IPS-20b (cell line): ENCODE measurements around the gene CUL3.

Experiments used
- H3K27ac ChIP-seq: one replicate; pipeline ENCODE4 v1.5.1; 2013; ENCODE audit warnings: low read length
- H3K27me3 ChIP-seq: 2 replicates; pipeline ENCODE4 v1.6.1; 2013; ENCODE audit warnings: mild to moderate bottlenecking, low read length, inconsistent platforms; ENCODE audit not compliant: insufficient read depth
- H3K36me3 ChIP-seq: 2 replicates; pipeline ENCODE4 v1.6.1; 2013; ENCODE audit warnings: low read depth, mild to moderate bottlenecking, inconsistent platforms, low read length, moderate library complexity; ENCODE audit not compliant: insufficient read depth
- H3K4me1 ChIP-seq: 2 replicates; pipeline ENCODE4 v1.6.1; 2013; ENCODE audit warnings: mild to moderate bottlenecking, control low read depth, inconsistent platforms, low read length, moderate library complexity; ENCODE audit not compliant: insufficient read depth
- H3K4me3 ChIP-seq: 2 replicates; pipeline ENCODE4 v1.5.1; 2013; ENCODE audit warnings: mild to moderate bottlenecking, low read length, inconsistent platforms
- H3K9ac ChIP-seq: 2 replicates; pipeline ENCODE4 v1.6.1; 2013; ENCODE audit warnings: low read depth, mild to moderate bottlenecking, inconsistent platforms, low read length, moderate library complexity
- H3K9me3 ChIP-seq: 2 replicates; pipeline ENCODE4 v1.6.1; 2013; ENCODE audit warnings: mild to moderate bottlenecking, low read depth, low read length, inconsistent platforms; ENCODE audit not compliant: insufficient read depth

Gene CUL3

DNA sequence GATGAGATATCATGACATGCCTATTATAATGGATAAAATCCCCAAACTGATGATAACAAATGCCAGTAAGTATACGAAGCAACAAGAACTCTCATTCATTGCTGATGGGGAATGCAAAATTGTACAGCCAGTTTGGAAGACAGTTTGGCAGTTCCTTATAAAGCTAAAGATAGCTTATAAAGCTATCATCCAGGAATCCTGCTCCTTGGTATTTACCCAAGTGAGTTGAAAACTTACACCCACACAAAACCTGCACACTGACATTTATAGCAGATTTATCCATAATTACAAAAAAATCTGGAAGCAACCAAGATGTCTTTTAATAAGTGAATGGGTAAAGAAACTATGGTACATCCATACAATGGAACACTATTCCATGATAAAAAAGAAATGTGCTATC, 123.8 kb downstream of the CUL3 start:
- Histone ChIP-seq H3K9me3 (no peaks in the 10 kb centered on the region; the same call in 1 of the 2 replicates), H3K27ac (no peak overlapping the region), H3K4me1 (peaks cover 4% of the 10 kb centered on the region; the same call in 1 of the 2 replicates), H3K4me3 (no peak overlapping the region), H3K27me3 (no peaks in the 10 kb centered on the region), H3K9ac (no peak overlapping the region), H3K36me3 (no peaks in the 10 kb centered on the region)

DNA sequence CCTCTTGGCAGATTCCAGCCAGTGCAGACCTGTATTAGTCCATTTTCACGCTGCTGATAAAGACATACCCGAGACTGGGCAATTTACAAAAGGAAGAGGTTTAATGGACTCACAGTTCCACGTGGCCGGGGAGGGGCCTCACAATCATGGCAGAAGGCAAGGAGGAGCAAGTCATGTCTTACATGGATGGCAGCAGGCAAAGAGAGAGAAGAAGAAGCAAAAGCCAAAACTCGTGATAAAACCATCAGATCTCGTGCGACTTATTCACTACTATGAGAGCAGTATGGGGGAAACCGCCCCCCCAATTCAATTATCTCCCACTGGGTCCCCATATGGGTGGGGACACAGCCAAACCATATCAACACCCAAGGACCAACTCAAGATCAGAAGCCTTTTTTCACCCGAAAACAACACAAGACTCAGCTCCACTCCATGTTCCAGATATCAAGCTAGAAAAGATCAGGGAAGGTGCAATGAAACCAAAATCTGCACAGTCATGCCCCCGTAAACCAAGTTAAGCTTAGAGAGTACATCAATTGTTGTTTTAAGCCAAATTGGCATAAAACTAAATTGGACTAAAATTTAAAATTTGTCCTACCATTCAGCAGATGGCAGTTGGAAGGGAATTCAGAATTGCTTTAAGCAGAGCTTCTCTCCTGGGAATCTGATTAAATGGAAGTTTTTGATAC, 127.6 kb downstream of the CUL3 start:
- no peaks in the 10 kb centered on the region for H3K4me1 ChIP-seq
- no peaks in the 10 kb centered on the region for H3K27me3 ChIP-seq
- H3K9me3 ChIP-seq = no peaks in the 10 kb centered on the region; the same call in 1 of the 2 replicates
- no peaks in the 10 kb centered on the region for H3K36me3 ChIP-seq
- no peak overlapping the region for H3K27ac ChIP-seq
- H3K9ac ChIP-seq = no peak overlapping the region
- no peak overlapping the region for H3K4me3 ChIP-seq

DNA sequence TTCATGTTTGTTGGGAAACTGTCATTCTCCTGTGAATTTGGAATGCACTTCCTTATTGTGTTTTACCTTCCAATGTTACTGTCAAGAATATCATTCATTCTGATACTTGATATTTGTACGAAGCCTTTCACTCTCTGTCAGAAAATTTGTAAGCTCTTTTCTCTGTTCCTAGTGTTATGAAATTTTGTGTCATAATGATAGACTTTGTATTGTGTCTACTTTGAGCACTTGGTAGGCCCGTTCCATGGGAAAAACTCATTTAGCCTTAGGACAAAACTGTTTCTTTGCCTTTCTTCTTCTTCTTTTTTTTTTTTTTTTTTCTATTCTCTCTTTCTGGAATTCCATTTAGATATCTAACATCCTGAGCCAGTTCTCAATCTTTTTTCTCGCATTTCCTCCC, 131.3 kb downstream of the CUL3 start:
- H3K27me3 ChIP-seq = no peaks in the 10 kb centered on the region

DNA sequence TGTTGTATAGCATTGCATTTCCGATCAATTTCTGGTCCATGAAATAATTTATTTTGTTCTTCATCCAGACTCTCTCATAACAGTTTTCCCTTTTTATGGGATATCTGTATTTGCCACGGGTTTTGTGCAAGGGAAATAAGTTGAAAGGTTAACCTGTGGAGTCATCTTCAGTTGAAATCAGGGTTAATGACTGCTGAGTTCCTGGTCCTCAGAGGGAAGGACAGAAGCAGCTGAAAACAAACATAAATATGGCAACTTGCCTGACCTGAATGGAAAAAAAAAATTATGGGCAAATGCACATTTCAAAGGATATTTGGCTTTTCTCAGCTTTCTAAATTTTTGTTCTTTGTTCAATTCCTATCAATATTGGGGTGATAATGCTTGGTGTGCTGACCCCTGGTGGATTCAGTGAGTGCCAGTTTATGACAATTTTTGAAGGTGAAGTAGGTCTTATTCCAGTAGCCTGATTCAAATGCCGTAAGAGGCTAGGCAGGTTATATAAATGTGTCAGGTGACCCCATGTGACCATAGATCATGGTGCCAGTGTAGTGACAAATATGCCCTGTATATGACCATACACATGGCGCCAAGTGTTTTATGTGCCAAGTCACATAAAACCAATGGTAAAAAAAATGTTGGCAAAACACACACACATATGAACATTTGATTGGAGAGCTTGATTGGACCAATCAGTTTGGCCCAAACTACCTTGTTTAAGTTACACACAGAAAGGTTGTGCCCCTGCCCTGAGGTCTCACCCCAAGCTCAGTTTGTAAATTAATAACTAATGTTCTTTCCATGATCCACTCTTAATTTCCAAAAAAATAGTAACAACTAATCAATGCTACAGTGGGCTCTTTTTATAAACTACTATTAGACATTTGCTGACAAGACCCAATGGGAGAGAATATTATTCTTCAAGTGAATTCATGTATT, 135.7 kb downstream of the CUL3 start:
- H3K36me3 ChIP-seq = no peaks in the 10 kb centered on the region
- H3K4me1 ChIP-seq = no peaks in the 10 kb centered on the region
- H3K4me3 ChIP-seq = no peak overlapping the region
- no peak overlapping the region for H3K9ac ChIP-seq
- H3K27ac ChIP-seq = no peak overlapping the region
- no peaks in the 10 kb centered on the region for H3K27me3 ChIP-seq
- no peaks in the 10 kb centered on the region for H3K9me3 ChIP-seq

More for the DNA sequence above, 131.3 kb downstream of the CUL3 start:
- H3K9me3 ChIP-seq = no peaks in the 10 kb centered on the region; the same call in 1 of the 2 replicates
- no peak overlapping the region for H3K9ac ChIP-seq
- H3K36me3 ChIP-seq = no peaks in the 10 kb centered on the region
- no peaks in the 10 kb centered on the region for H3K4me1 ChIP-seq
- no peak overlapping the region for H3K27ac ChIP-seq
- no peak overlapping the region for H3K4me3 ChIP-seq

DNA sequence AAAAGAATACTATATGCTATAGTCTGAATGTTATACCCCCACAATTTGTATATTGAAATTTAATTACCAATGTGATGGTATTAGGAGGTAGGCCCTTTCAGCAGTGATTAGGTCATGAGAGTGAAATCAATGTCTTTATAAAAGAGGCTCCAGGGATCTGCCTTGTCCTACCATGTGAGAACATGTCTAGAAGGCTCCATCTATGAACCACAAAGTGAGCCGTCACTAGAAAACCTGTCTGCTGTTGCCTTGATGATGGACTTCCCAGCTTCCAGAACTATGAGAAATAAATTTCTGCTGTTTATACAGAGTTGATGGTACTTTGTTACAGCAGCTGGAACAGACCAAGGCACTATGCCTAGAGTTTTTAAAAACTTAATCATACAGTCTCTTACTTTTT, 136.9 kb downstream of the CUL3 start:
- no peaks in the 10 kb centered on the region for H3K9me3 ChIP-seq
- no peaks in the 10 kb centered on the region for H3K36me3 ChIP-seq
- no peaks in the 10 kb centered on the region for H3K4me1 ChIP-seq
- H3K27ac ChIP-seq = no peak overlapping the region
- no peaks in the 10 kb centered on the region for H3K27me3 ChIP-seq
- no peak overlapping the region for H3K9ac ChIP-seq
- no peak overlapping the region for H3K4me3 ChIP-seq

DNA sequence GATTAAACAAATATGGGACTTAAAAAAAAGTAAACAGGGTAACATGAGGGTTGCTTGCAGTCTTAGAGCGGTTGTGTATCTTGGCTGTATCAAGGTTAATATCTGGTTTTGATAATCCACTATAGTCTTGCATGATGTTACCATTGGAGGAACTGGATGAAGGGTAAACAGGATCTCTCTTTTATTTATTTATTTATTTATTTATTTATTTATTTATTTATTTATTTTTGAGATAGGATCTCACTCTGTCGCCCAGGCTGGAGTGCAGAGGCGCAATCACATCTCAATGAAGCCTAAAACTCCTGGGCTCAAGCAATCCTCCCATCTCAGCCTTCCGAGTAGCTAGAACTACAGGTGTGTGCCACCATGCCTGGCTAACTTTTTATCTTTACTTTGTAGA, 140.4 kb downstream of the CUL3 start:
- H3K27me3 ChIP-seq = no peaks in the 10 kb centered on the region
- H3K9me3 ChIP-seq = no peaks in the 10 kb centered on the region
- no peak overlapping the region for H3K27ac ChIP-seq
- H3K4me1 ChIP-seq = no peaks in the 10 kb centered on the region
- H3K4me3 ChIP-seq = no peak overlapping the region
- no peak overlapping the region for H3K9ac ChIP-seq
- H3K36me3 ChIP-seq = no peaks in the 10 kb centered on the region

DNA sequence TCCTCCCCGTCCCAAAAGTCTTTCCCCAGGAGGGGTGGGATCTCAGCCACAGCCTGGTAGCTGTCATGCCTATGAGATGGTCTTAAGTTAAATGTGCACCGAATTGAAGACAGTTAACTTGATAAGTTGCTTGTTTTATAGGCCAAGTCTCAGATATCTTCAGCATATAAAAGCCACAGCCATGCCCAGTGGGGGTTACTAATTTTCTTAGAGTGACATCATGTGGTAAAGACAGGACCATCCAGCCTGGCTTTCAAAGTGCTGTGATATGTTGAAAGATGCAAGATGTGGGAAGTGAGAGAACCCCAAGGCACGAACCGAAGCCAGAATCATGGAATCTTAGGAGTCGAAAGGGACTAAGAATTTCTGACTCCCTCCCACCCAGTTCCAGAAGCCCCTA, 141.1 kb downstream of the CUL3 start:
- Histone ChIP-seq H3K27me3 (no peaks in the 10 kb centered on the region), H3K27ac (no peak overlapping the region), H3K9me3 (no peaks in the 10 kb centered on the region), H3K4me3 (no peak overlapping the region), H3K9ac (no peak overlapping the region), H3K36me3 (no peaks in the 10 kb centered on the region), H3K4me1 (no peaks in the 10 kb centered on the region)

DNA sequence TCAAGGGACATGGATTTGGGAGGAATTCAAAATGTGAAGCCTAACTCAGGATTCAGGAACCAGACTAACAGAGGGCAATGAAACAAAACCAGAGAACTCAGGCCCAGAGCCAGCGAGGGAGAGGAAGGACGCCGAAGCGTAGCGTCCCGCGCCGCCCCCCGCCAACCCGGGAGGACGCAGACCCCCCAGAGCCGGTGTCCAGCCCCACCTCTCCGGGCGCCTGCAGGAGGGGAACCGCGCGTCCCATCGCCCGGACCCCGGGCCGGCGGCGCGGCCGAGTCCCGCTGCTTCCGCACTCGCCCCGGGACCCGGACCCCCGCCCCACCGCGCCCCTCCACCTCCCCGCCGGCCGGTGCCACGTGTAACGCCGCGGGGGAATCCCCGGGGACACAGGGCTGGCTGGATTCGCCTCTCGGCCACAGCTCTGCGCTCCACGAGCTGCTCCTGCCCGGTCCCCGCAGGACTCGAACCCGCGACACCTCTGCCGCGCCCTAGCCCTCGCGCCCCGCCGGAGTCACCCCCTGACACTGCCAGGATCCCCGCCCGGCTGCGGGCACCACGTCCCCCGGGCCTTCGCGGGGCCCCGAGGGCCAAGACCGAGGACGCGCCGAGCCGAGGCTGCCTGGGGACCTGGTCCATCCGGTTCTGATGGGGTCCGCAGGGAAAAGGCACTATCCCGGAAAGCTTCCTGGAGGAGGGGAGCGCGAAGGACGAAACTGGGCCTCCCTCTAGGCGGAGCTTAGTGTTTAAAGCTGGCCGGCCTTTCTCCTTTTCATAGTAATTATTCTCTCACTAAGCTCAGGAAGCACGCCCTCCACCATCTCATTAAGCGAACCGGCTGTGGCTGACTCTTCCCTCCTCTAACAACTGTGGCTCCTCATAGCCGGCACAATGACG, 142.8 kb downstream of the CUL3 start:
- no peak overlapping the region for H3K27ac ChIP-seq
- H3K9me3 ChIP-seq = no peaks in the 10 kb centered on the region
- H3K36me3 ChIP-seq = no peaks in the 10 kb centered on the region
- no peaks in the 10 kb centered on the region for H3K4me1 ChIP-seq
- H3K27me3 ChIP-seq = no peaks in the 10 kb centered on the region
- H3K9ac ChIP-seq = no peak overlapping the region
- no peak overlapping the region for H3K4me3 ChIP-seq

DNA sequence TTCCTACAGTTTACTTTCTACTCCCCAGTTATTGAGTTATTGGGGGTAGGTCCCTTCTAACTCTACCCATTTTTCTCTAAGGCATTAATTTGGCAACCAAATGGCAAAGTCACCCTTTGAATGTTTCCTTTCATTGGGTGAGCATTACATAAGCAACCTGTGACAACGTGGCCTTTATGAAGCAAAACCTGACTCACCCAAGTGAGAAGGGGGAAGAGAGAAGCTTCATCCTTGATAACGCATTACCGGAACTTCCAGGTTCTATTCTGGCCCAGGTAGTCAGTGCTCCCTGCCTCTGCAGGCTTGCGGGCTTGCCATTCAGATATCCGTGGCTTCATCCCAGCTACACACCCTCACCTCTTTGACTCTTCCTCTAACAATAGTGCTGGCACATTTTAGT, 144.2 kb downstream of the CUL3 start:
- Histone ChIP-seq H3K36me3 (no peaks in the 10 kb centered on the region), H3K27ac (no peak overlapping the region), H3K9ac (no peak overlapping the region), H3K27me3 (no peaks in the 10 kb centered on the region), H3K4me3 (no peak overlapping the region), H3K9me3 (no peaks in the 10 kb centered on the region), H3K4me1 (no peaks in the 10 kb centered on the region)

DNA sequence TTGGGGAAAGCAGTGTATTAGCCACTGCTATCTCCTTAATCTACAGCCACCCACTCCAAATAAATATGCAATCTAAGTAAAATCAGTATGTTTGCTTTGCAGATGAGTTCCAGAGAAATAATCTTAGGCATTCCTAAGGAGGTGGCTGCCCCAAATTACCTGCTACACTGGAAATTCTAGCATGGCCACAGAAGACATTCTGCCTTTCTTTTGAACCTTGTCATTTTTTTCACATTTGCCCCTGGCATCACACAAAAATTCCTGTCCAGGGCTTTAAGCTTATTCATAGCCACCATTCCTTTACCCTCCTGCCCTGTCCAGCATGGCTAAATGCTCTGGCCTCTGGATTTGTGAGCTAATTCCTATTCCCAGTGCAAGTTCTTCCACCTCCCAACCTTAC, 146.4 kb downstream of the CUL3 start:
- Histone ChIP-seq H3K4me3 (no peak overlapping the region), H3K9ac (no peak overlapping the region), H3K4me1 (peaks cover 8% of the 10 kb centered on the region; the same call in 1 of the 2 replicates), H3K36me3 (no peaks in the 10 kb centered on the region), H3K9me3 (no peaks in the 10 kb centered on the region), H3K27me3 (no peaks in the 10 kb centered on the region), H3K27ac (no peak overlapping the region)

DNA sequence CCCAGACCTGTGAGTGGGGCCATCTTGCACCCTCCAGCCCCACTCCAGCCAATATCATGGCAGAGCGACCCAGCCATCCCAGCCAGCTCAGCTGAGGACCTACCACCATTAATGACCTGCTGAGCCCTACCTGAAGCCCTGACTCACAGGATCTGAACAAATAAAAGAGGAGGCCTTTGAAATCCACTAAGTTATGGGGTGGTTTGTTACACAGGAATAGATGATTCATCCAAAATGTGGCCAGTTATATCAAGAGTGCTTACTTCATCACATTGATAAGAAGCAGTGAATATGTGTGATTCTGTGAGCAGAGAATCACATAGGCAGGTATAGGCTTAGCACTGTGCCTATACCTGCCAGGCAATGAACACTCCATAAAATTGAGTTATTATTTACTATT, 148.5 kb downstream of the CUL3 start:
- H3K27ac ChIP-seq = no peak overlapping the region
- H3K9ac ChIP-seq = no peak overlapping the region
- H3K4me1 ChIP-seq = peaks cover 12% of the 10 kb centered on the region; the same call in 1 of the 2 replicates
- H3K9me3 ChIP-seq = no peaks in the 10 kb centered on the region
- H3K27me3 ChIP-seq = no peaks in the 10 kb centered on the region
- H3K36me3 ChIP-seq = no peaks in the 10 kb centered on the region
- H3K4me3 ChIP-seq = no peak overlapping the region
